Smooth muscle cell (in vitro differentiated cells): ENCODE measurements around the gene CD1B. TPM values are rescaled to one million over a fixed set of nuclear protein-coding genes. Genes with fewer than 3 reads are reported as not detected.
"Not testable (repeated sequence)": the region's sequence is repeated elsewhere in the genome, so short reads cannot be mapped to it uniquely, and the experiment has no call there.

Source experiments
- DNase-seq: peaks from one replicate; lab custom pipeline; 2025; ENCODE audit not compliant: unreplicated experiment; lab: John Stamatoyannopoulos, UW
- H2AFZ ChIP-seq: fragments of 200-600 bp; sonication (generic); 2 replicates; pipeline ENCODE4 v1.6.0; 2016; ENCODE audit warnings: antibody characterized with exemption, low read depth, mild to moderate bottlenecking
- H3F3A ChIP-seq: fragments of 200-600 bp; sonication (generic); 2 replicates; pipeline ENCODE4 v1.6.0; 2017; ENCODE audit warnings: antibody characterized with exemption, low read depth
- H3K27ac ChIP-seq: fragments of 200-600 bp; sonication (generic); 2 replicates; pipeline ENCODE4 v1.5.1; 2016; ENCODE audit warnings: low read depth, mild to moderate bottlenecking
- H3K27me3 ChIP-seq: fragments of 200-600 bp; sonication (generic); 2 replicates; pipeline ENCODE4 v1.6.1; 2016; ENCODE audit warnings: low read depth, mild to moderate bottlenecking
- H3K36me3 ChIP-seq: fragments of 200-600 bp; sonication (generic); 2 replicates; pipeline ENCODE4 v1.5.1; 2016; ENCODE audit warnings: low read depth
- H3K4me1 ChIP-seq: fragments of 200-600 bp; sonication (generic); 2 replicates; pipeline ENCODE4 v1.5.1; 2016; ENCODE audit warnings: low read depth
- H3K4me2 ChIP-seq: fragments of 200-600 bp; sonication (generic); 2 replicates; pipeline ENCODE4 v1.6.0; 2016; ENCODE audit warnings: mild to moderate bottlenecking
- H3K4me3 ChIP-seq: fragments of 200-600 bp; sonication (generic); 2 replicates; pipeline ENCODE4 v1.5.1; 2016; ENCODE audit warnings: mild to moderate bottlenecking
- H3K79me2 ChIP-seq: fragments of 200-600 bp; sonication (generic); 2 replicates; pipeline ENCODE4 v1.6.0; 2016; ENCODE audit warnings: low read depth, mild to moderate bottlenecking
- H3K9ac ChIP-seq: fragments of 200-600 bp; sonication (generic); 2 replicates; pipeline ENCODE4 v1.6.0; 2016; ENCODE audit warnings: low read depth
- H3K9me3 ChIP-seq: fragments of 200-600 bp; sonication (generic); replicated peaks from 2 replicates; pipeline ENCODE4 v1.5.1; 2016; ENCODE audit warnings: low read depth
- H4K20me1 ChIP-seq: fragments of 200-600 bp; sonication (generic); 2 replicates; pipeline ENCODE4 v1.6.0; 2016; ENCODE audit warnings: low read depth
- WGBS: methylation state at CpG from one replicate; pipeline ENCODE4 v1.1.7; 2016; ENCODE audit warnings: low lambda C conversion rate; 5-methylcytosine and 5-hydroxymethylcytosine counted together
- polyA plus RNA-seq: library from polyadenylated mRNA; unstranded; fragments of >200 nt; fragmentation: Nextera tagmentation; extraction: Ambion mirVana; gene quantifications from 2 replicates; pipeline ENCODE4 v1.2.1, GENCODE V29; 2016
- total RNA-seq: library from RNA; depleted of rRNA; stranded (reverse); fragments of >200 nt; gene quantifications from 2 replicates; pipeline ENCODE4 v1.2.3, GENCODE V29; 2014
- TF ChIP-seq, protein P1 (sequence below): fragments of 200-600 bp; sonication (generic); IDR thresholded peaks from 2 replicates; pipeline ENCODE4 v1.5.1; 2017; ENCODE audit warnings: borderline replicate concordance, mild to moderate bottlenecking, antibody characterized with exemption; ENCODE audit not compliant: insufficient read depth, poor library complexity, severe bottlenecking

CD1B gene
- total and polyA plus RNA-seq, 2 experiments from 2014 or later = not detected

DNA sequence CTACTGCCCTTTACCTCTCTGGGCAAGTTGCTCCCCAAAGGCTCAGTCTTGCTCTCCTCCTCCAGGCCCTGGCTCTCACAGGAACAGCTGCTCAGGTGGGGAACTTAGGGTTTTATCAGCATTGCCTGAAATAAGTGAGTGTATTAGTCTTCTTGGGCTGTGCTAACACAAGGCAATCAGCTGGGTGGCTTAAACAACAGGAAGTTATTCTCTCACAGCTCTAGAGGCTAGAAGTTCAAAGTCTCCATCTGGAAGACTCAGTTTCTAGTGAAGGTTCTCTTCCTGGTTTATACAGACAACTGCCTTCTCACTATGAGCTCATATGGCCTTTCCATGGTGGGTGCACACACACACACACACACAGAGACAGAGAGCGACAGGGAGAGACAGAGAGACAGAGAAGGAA, 44.4 kb downstream of the CD1B start:
- no peaks in the 10 kb centered on the region for H3K79me2 ChIP-seq
- no peaks in the 10 kb centered on the region for H3F3A ChIP-seq
- WGBS = 78% methylated on average over 1 of the region's 1 CpG
- H3K27ac ChIP-seq = no peak overlapping the region
- H4K20me1 ChIP-seq = no peaks in the 10 kb centered on the region
- no peak overlapping the region for H2AFZ ChIP-seq
- no peaks in the 10 kb centered on the region for H3K4me1 ChIP-seq
- no peak for DNase-seq
- H3K4me2 ChIP-seq = no peak overlapping the region
- H3K4me3 ChIP-seq = no peak overlapping the region
- no peaks in the 10 kb centered on the region for H3K36me3 ChIP-seq
- no peak overlapping the region for H3K9ac ChIP-seq
- TF ChIP-seq, protein P1, sequence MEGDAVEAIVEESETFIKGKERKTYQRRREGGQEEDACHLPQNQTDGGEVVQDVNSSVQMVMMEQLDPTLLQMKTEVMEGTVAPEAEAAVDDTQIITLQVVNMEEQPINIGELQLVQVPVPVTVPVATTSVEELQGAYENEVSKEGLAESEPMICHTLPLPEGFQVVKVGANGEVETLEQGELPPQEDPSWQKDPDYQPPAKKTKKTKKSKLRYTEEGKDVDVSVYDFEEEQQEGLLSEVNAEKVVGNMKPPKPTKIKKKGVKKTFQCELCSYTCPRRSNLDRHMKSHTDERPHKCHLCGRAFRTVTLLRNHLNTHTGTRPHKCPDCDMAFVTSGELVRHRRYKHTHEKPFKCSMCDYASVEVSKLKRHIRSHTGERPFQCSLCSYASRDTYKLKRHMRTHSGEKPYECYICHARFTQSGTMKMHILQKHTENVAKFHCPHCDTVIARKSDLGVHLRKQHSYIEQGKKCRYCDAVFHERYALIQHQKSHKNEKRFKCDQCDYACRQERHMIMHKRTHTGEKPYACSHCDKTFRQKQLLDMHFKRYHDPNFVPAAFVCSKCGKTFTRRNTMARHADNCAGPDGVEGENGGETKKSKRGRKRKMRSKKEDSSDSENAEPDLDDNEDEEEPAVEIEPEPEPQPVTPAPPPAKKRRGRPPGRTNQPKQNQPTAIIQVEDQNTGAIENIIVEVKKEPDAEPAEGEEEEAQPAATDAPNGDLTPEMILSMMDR = no peak
- H3K27me3 ChIP-seq = no peaks in the 10 kb centered on the region
- H3K9me3 ChIP-seq = no peaks in the 10 kb centered on the region

DNA sequence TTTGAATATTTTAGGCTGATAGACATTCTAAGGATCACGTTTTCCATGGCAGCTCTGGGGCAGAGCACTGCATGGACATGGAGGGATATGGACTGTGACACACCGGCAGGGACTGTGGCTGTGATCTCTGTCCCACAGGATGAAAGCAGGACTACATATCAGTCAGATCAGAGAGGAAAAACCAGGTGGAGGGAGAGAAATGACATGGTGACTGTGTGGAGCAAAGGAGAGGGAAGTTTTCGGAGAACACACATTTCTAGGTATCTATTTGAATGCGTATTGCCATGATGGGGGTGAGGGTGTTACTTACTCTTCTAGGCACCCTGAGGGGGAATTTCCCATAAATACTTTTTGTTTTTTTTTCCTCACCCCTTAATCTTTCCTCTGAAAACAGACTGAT, 44.8 kb downstream of the CD1B start:
- no peak for DNase-seq

DNA sequence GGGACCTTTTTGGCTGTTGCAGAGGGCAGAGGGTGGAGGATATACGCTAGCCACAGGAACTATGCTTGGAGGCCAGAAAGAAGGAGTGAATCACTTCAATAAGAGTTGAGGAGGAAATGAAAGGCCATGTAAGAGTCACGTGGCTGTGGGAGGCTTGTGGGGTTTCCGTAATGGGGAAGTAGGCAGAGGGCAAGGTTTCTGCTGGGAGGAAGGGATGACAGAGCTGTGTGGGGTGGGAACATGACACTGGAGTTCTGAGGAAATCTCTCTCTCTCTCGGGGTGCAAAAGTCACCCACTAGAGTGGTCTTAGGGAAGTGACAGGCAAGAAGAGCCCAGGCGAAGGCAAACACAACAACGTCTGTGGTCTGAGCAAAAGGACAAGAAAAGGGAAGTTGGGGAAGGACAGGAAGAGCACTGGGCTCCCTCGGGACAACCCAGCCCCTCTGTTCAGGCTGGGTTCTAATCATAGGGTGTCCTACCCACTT, 45.5 kb downstream of the CD1B start:
- no peaks in the 10 kb centered on the region for H3K27me3 ChIP-seq
- no peak for DNase-seq
- H3K4me1 ChIP-seq = no peaks in the 10 kb centered on the region
- H3K27ac ChIP-seq = no peak overlapping the region
- H3K36me3 ChIP-seq = no peaks in the 10 kb centered on the region
- H3K4me3 ChIP-seq = no peak overlapping the region
- H2AFZ ChIP-seq = no peak overlapping the region
- WGBS = 81% methylated on average over 7 of the region's 7 CpGs
- no peaks in the 10 kb centered on the region for H3K9me3 ChIP-seq
- no peak overlapping the region for H3K4me2 ChIP-seq
- H3K79me2 ChIP-seq = no peaks in the 10 kb centered on the region
- H4K20me1 ChIP-seq = no peaks in the 10 kb centered on the region
- no peak overlapping the region for H3K9ac ChIP-seq
- TF ChIP-seq, protein P1 = no peak
- no peaks in the 10 kb centered on the region for H3F3A ChIP-seq

More for the DNA sequence above, 44.8 kb downstream of the CD1B start:
- Histone ChIP-seq H4K20me1 (no peaks in the 10 kb centered on the region), H3F3A (no peaks in the 10 kb centered on the region), H3K4me3 (no peak overlapping the region), H3K27ac (no peak overlapping the region), H3K79me2 (no peaks in the 10 kb centered on the region), H2AFZ (no peak overlapping the region), H3K4me1 (no peaks in the 10 kb centered on the region), H3K9ac (no peak overlapping the region), H3K4me2 (no peak overlapping the region), H3K27me3 (no peaks in the 10 kb centered on the region), H3K36me3 (no peaks in the 10 kb centered on the region), H3K9me3 (no peaks in the 10 kb centered on the region)
- 87% methylated on average over 4 of the region's 4 CpGs for WGBS
- TF ChIP-seq, protein P1 = no peak

DNA sequence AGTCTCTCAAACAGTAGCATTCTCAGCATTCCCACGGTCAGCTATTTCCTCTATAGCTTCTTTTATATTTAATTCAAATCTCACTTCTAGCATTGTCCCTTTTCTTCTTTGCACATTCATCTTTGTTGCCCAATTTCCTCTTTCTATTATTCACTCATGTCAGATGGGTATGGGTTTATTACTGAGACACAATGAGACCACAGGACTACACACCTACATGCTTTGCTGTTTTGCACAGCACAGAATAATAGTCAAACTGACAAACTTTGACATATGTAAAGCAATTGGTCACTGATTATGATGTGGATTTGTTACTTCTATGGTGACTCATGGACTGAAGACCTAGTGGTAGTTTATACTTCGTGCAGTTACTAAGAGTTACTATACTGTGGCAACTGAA, 47.4 kb downstream of the CD1B start:
- H3K4me1 ChIP-seq = no peaks in the 10 kb centered on the region
- H4K20me1 ChIP-seq = no peaks in the 10 kb centered on the region
- 70% methylated on average over 2 of the region's 2 CpGs for WGBS
- no peaks in the 10 kb centered on the region for H3K79me2 ChIP-seq
- TF ChIP-seq, protein P1 = no peak
- H3K27ac ChIP-seq = no peak overlapping the region
- no peak overlapping the region for H2AFZ ChIP-seq
- no peaks in the 10 kb centered on the region for H3K9me3 ChIP-seq
- DNase-seq = no peak
- H3K27me3 ChIP-seq = no peaks in the 10 kb centered on the region
- H3K4me2 ChIP-seq = no peak overlapping the region
- H3F3A ChIP-seq = no peaks in the 10 kb centered on the region
- no peak overlapping the region for H3K4me3 ChIP-seq
- H3K9ac ChIP-seq = no peak overlapping the region
- H3K36me3 ChIP-seq = no peaks in the 10 kb centered on the region

DNA sequence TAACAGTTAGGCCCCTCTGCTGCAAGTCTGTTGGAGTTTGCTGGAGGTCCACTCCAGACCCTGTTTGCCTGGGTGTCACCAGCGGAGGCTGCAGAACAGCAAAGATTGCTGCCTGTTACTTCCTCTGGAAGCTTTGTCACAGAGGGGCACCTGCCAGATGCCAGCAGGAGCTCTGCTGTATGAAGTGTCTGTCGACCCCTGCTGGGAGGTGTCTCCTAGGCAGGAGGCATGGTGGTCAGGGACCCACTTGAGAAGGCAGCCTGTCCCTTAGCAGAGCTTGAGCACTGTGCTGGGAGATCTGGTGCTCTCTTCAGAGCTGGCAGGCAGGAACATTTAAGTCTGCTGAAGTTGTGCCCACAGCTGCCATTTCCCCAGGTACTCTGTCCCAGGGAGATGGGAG, 48.9 kb downstream of the CD1B start:
- H3K27ac ChIP-seq, H3K79me2 ChIP-seq, H3K4me2 ChIP-seq, H3K27me3 ChIP-seq, H3F3A ChIP-seq, H3K9ac ChIP-seq, H3K9me3 ChIP-seq, H3K4me1 ChIP-seq, H3K4me3 ChIP-seq, DNase-seq, H2AFZ ChIP-seq, H4K20me1 ChIP-seq, H3K36me3 ChIP-seq: not testable (repeated sequence)
- WGBS = 87% methylated on average over 2 of the region's 2 CpGs
